Esophagus (tissue), 2 donors: ENCODE data around the gene GRIK5. TPM values are rescaled to one million over a fixed set of nuclear protein-coding genes. Genes with fewer than 3 reads are reported as not detected.

ENCODE experiments used
- H3K27ac ChIP-seq, 2 donors: one replicate each; pipeline ENCODE4 v1.5.1; 2013; ENCODE audit warnings: low read depth in 2 of 2, mild to moderate bottlenecking in 2 of 2, inconsistent platforms in 1 of 2, low read length in 1 of 2, moderate library complexity in 1 of 2
- H3K27me3 ChIP-seq, 2 donors: one replicate each; pipeline ENCODE4 v1.6.1; 2013; ENCODE audit warnings: low read length in 2 of 2, control low read depth in 1 of 2, mild to moderate bottlenecking in 1 of 2; ENCODE audit not compliant: insufficient read depth in 2 of 2, control insufficient read depth in 1 of 2
- H3K36me3 ChIP-seq, 2 donors: one replicate each; pipeline ENCODE4 v1.6.1; 2013; ENCODE audit warnings: low read length in 1 of 2; ENCODE audit not compliant: control insufficient read depth in 2 of 2, insufficient read depth in 2 of 2
- H3K4me1 ChIP-seq, 2 donors: one replicate each; pipeline ENCODE4 v1.6.1; 2013; ENCODE audit warnings: low read length in 1 of 2; ENCODE audit not compliant: control insufficient read depth in 2 of 2, insufficient read depth in 2 of 2
- H3K4me3 ChIP-seq, 2 donors: one replicate each; pipeline ENCODE4 v1.5.1; 2013; ENCODE audit warnings: low read length in 2 of 2, mild to moderate bottlenecking in 2 of 2, low read depth in 1 of 2, moderate library complexity in 1 of 2
- H3K9me3 ChIP-seq, 2 donors: one replicate each; pipeline ENCODE4 v1.6.1; 2013; ENCODE audit warnings: mild to moderate bottlenecking in 2 of 2, low read depth in 1 of 2, low read length in 1 of 2, moderate library complexity in 1 of 2; ENCODE audit not compliant: control insufficient read depth in 2 of 2, insufficient read depth in 1 of 2
- WGBS, 2 donors: extraction: QIAGEN DNeasy Blood & Tissue Kit; methylation state at CpG; one replicate each; pipeline ENCODE4 v1.1.7; 2013; 5-methylcytosine and 5-hydroxymethylcytosine counted together
- polyA plus RNA-seq, 2 donors: library from polyadenylated mRNA; stranded (reverse); fragments of 200-250 nt; gene quantifications; one replicate each; pipeline ENCODE4 v1.2.3, GENCODE V29; 2013
- donor health status: healthy with polysubstance abuse.
- donor health status: Bipolar disorder and iron deficiency.

Gene GRIK5
- polyA plus RNA-seq, 2 donors: 1.1 to 1.4 TPM

GRCh38 chr19:42060117-42060516, 9.9 kb downstream of the GRIK5 start:
- 90 to 92% methylated on average over 3 of the region's 3 CpGs for WGBS, 2 donors
- H3K4me1 ChIP-seq: no peaks in the 10 kb centered on the region
- no peaks in the 10 kb centered on the region for H3K36me3 ChIP-seq

GRCh38 chr19:42059196-42059595, 10.8 kb downstream of the GRIK5 start:
- WGBS, 2 donors: 94% methylated on average over 13 of the region's 13 CpGs
- H3K36me3 ChIP-seq: no peaks in the 10 kb centered on the region
- H3K27ac ChIP-seq: no peak overlapping the region
- no peaks in the 10 kb centered on the region for H3K27me3 ChIP-seq
- no peaks in the 10 kb centered on the region for H3K9me3 ChIP-seq
- no peak overlapping the region for H3K4me3 ChIP-seq
- H3K4me1 ChIP-seq: no peaks in the 10 kb centered on the region

More at GRCh38 chr19:42060117-42060516, 9.9 kb downstream of the GRIK5 start:
- no peaks in the 10 kb centered on the region for H3K27me3 ChIP-seq
- no peak overlapping the region for H3K4me3 ChIP-seq
- no peak overlapping the region for H3K27ac ChIP-seq
- H3K9me3 ChIP-seq: no peaks in the 10 kb centered on the region

GRCh38 chr19:42057846-42058245, 12.2 kb downstream of the GRIK5 start:
- no peaks in the 10 kb centered on the region for H3K36me3 ChIP-seq
- no peak overlapping the region for H3K4me3 ChIP-seq
- H3K27me3 ChIP-seq: no peaks in the 10 kb centered on the region
- H3K4me1 ChIP-seq: peaks cover 0 to 10% of the 10 kb centered on the region in 2 donors
- WGBS, 2 donors: 38 to 48% methylated on average over 7 of the region's 7 CpGs
- no peaks in the 10 kb centered on the region for H3K9me3 ChIP-seq
- peak overlapping the region in 1 of 2 donors; percentile 27 for H3K27ac ChIP-seq

DNA sequence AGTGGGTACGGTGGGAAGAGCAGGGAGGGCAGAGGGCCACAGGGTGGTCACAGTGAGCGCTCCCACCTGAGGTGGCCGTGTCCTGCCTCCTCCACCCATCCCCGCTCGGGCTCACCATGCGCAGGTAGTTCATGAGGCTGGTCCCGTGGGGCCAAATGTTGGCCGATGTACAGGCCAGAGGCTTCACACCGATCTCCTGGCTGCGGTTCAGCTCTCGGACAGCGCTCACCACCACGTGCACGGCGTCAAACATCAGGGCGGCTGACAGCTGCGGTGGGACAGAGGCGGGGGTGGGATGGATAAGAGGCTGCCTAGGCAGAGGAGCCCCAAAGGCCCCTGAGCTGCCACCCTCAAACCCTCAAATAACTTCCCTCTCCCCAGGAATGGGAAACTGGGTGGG, 15.8 kb downstream of the GRIK5 start:
- Histone ChIP-seq H3K27me3 (no peaks in the 10 kb centered on the region), H3K9me3 (no peaks in the 10 kb centered on the region), H3K4me3 (no peak overlapping the region), H3K27ac (no peak overlapping the region), H3K4me1 (peaks cover 6 to 33% of the 10 kb centered on the region in 2 donors), H3K36me3 (no peaks in the 10 kb centered on the region)
- 85% methylated on average over 18 of the region's 18 CpGs for WGBS, 2 donors

DNA sequence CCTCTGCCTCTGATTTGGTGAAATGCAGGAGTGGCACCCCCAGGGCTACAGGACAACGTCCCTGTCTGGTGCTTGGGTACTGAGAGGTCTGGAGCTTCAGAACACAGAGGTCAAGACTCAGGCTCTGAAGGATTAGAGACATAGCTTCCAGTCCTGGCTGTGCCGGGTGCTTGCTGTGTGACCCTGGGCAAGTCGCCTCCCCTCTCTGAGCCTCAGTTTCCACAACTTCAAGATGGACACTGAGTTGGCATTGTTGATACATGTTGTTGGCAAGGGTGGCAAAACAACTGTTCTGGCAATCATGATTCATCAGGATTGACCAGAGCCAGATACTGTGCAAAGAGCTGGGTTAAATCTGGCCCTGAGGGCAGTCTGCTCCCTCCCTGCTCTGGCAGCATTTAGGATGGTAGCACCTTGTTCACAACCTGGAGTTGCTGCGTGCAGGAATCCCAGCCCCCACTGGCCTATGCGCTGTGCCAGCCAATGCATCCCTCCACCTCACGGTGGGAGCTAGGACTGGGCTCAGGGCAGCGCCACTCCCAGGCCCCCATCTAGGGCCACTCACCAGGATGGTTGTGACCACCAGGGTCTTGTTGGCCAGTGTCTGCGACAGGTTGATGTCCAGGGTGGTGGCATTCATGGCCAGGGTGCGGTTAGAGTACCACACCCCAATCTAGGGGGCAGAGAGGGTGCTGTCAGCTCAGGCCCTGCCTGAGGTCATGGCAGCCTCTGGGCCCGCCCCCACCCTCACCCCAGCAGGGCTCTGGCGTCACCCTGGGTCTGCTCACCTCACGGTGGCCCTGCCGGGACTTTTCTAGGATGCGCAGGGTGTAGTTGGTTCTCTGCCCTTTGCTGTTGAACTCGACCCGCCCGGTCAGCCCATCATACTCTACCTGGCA, 16.7 kb downstream of the GRIK5 start:
- Histone ChIP-seq H3K4me3 (no peak overlapping the region), H3K9me3 (no peaks in the 10 kb centered on the region), H3K27me3 (no peaks in the 10 kb centered on the region), H3K4me1 (peaks cover 6 to 33% of the 10 kb centered on the region in 2 donors), H3K27ac (peak overlapping the region; percentile 74 to 93), H3K36me3 (no peaks in the 10 kb centered on the region)
- 63 to 73% methylated on average over 17 of the region's 17 CpGs for WGBS, 2 donors

DNA sequence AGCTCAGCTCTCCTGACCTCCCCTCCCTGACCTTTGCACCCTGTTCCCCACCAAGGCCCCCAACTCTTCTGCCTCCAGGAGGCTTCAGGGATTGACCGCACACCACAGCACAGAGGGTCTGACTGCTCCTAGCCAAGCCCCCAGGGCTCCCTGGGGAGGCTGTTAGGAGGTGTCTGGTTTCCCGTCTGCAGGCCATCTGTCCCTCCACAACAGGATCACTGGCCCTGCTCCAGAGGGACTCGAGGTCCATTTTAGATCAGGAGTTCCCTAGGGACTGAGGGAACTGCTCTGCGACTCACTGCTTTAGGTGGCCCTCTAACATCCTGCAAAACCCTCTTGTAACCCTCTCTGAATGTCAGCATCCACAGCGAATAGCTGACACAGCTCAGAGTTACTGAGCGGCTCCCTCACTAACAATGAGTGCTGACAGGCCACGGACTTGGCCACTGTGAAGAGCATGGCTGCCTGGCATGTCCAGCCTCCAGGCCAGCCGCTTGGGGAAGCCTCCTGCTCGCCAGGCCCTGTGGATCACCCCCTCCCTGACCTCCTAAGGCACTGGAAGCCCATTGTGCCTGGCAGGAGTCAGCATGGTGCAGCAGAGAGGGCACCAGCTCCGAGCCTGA, 17.7 kb downstream of the GRIK5 start:
- Histone ChIP-seq H3K27ac (peak overlapping the region; percentile 74 to 93), H3K9me3 (no peaks in the 10 kb centered on the region), H3K36me3 (no peaks in the 10 kb centered on the region), H3K4me1 (peaks cover 6 to 33% of the 10 kb centered on the region in 2 donors), H3K27me3 (no peaks in the 10 kb centered on the region), H3K4me3 (no peak overlapping the region)
- WGBS, 2 donors: 54 to 68% methylated on average over 10 of the region's 10 CpGs

DNA sequence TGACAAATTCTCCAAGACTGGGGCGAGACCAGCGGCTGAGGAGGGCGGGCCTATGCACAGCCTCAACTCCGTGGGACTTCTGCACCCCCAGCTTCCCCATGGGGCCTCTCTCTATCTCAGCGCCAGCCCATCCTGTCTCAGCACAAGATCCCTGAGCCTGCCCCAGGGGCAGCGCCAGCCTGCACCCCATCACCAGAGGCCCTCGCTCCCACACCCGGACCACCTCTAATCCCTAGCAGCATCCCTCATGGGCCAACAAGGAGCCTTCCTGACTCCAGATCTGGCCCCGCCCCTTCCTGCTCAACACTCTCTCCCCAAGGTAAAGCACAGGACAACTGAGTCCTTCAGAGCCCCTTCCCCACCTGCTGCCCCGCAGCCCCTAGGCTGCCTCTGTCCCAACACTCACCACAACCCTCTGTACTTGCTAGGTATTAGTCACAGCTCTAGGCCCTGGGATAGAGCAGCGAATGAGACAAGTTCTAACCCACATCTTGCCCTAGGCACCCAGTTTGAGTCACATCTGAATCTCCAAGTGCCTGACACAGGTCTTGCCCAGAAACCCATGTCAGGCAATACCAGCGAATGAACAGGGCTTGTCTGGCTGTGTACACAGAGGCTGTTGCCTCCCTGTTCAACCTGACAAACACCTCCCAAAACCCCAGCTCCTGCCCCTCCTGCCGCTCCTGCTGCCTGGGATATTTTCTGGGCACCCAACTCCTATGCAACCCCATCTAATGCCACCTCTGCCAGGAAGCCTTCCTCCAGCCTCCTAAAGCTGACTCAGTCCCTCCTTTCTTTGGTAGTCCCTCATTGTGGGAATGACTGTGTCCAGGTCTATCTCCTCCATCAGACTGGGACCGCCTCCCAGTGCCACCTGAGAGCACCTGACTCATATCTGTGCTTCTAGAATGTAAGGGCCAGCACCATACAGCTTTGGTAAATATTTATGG, 18.6 kb downstream of the GRIK5 start:
- WGBS, 2 donors: 61 to 77% methylated on average over 14 of the region's 14 CpGs
- Histone ChIP-seq H3K27ac (peak overlapping the region; percentile 92 to 93), H3K36me3 (no peaks in the 10 kb centered on the region)

DNA sequence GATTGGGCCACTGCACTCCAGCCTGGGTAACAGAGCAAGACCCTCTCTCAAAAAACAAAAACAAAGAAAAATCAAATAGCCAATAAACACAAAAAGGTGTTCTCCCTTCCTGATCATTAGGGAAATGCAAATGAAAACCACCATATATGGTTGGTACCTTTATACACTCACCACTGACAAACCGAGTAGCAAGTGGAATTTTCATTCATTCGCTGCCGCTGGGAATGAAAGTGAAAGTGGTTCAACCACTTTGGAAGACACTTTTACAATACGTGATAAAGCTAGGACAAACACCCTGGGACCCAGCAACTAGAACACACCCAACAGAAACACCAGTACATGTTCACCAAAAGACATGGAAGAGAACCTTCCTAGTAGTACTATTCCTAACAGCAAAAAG, 21.0 kb downstream of the GRIK5 start:
- Histone ChIP-seq H3K4me3 (peak overlapping the region in 1 of 2 donors; percentile 30), H3K36me3 (no peaks in the 10 kb centered on the region), H3K9me3 (no peaks in the 10 kb centered on the region), H3K4me1 (peaks cover 6 to 33% of the 10 kb centered on the region in 2 donors), H3K27me3 (no peaks in the 10 kb centered on the region), H3K27ac (peak overlapping the region in 1 of 2 donors; percentile 77)
- WGBS, 2 donors: 29 to 30% methylated on average over 4 of the region's 4 CpGs

More for the DNA sequence above, 18.6 kb downstream of the GRIK5 start:
- H3K27me3 ChIP-seq: no peaks in the 10 kb centered on the region
- no peak overlapping the region for H3K4me3 ChIP-seq
- H3K9me3 ChIP-seq: no peaks in the 10 kb centered on the region
- H3K4me1 ChIP-seq: peaks cover 6 to 33% of the 10 kb centered on the region in 2 donors

DNA sequence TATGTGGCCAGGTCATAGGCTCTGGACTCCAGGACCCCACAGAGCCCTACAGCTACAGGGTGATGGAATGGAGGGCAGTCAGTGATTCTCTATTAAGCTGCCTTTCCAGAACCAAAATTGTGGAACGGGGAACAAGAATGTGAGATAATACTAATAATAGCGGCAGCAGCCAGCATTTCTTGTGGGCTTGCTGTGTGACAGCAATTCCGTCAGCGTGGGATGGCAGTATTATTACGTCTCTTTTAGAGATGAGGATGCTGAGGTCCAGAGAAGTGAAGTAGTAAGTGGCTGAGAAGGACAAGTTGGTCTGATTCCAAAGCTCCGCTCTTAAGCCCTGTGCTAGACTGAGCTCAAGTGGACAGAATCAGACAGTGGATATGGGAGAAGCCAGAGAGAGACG, 24.4 kb downstream of the GRIK5 start:
- Histone ChIP-seq H3K36me3 (no peaks in the 10 kb centered on the region), H3K27ac (no peak overlapping the region), H3K4me3 (no peak overlapping the region), H3K27me3 (no peaks in the 10 kb centered on the region), H3K9me3 (no peaks in the 10 kb centered on the region), H3K4me1 (peaks cover 0 to 5% of the 10 kb centered on the region in 2 donors)
- whole genome bisulfite sequencing, 2 donors: 84 to 93% methylated on average over 7 of the region's 7 CpGs
